C4-2B (cell line): ENCODE results near the gene C14orf132.

Source experiments
- H3K27ac ChIP-seq: fragments of 450-650 bp; 2 replicates; pipeline ENCODE4 v1.5.1; 2017
- CTCF ChIP-seq: fragments of 450-650 bp; conservative IDR thresholded peaks from 2 replicates; pipeline ENCODE4 v1.5.1; 2017; ENCODE audit warnings: mild to moderate bottlenecking
- ZFX ChIP-seq: fragments of 450-650 bp; IDR thresholded peaks from 2 replicates; pipeline ENCODE4 v1.6.1; 2017

C14orf132 gene

GRCh38 chr14:96104469-96105057 is 65.4 kb downstream of the C14orf132 start:
- TF ChIP-seq CTCF = no peak
- H3K27ac ChIP-seq = no peak overlapping the region

- TF ChIP-seq CTCF = no peak
- TF ChIP-seq ZFX = no peak
- H3K27ac ChIP-seq = no peak overlapping the region
Measured at GRCh38 chr14:96105089-96105925, 66.1 kb downstream of the C14orf132 start.

- H3K27ac ChIP-seq = no peak overlapping the region
- TF ChIP-seq ZFX = no peak
Measured at GRCh38 chr14:96105926-96106441, 66.8 kb downstream of the C14orf132 start.

- H3K27ac ChIP-seq = no peak overlapping the region
- TF ChIP-seq ZFX (no peak), CTCF (no peak)
Measured at GRCh38 chr14:96106891-96107290, 67.7 kb downstream of the C14orf132 start.

- H3K27ac ChIP-seq = no peak overlapping the region
- TF ChIP-seq CTCF = no peak
- TF ChIP-seq ZFX = no peak
Measured at GRCh38 chr14:96108061-96108795, 69.1 kb downstream of the C14orf132 start.

- TF ChIP-seq CTCF (no peak), ZFX (no peak)
- no peak overlapping the region for H3K27ac ChIP-seq
Measured at GRCh38 chr14:96108911-96109310, 69.7 kb downstream of the C14orf132 start.

GRCh38 chr14:96109596-96110355 is 70.6 kb downstream of the C14orf132 start:
- TF ChIP-seq CTCF = no peak
- no peak for TF ChIP-seq ZFX
- H3K27ac ChIP-seq = no peak overlapping the region
